OCI-LY7 (cell line): ENCODE measurements around the gene WWOX. TPM values are rescaled to one million over a fixed set of nuclear protein-coding genes. Genes with fewer than 3 reads are reported as not detected.

Experiments
- BruUV-seq: library from RNA; stranded (reverse); fragments of 400-500 nt; replicated peaks from 2 replicates; lab custom pipeline; 2021; lab: Mats Ljungman, UMichigan
- CTCF ChIA-PET: fragments of 300-600 bp; sonication (Branson Sonifier 250); formaldehyde crosslinking; loops from one replicate; lab custom pipeline; 2022; ENCODE audit warnings: antibody characterized with exemption; ENCODE audit not compliant: unreplicated experiment; lab: Charles Lee
- POLR2A ChIA-PET: fragments of 300-600 bp; sonication (Branson Sonifier 250); formaldehyde crosslinking; loops from one replicate; lab custom pipeline; 2022; ENCODE audit warnings: antibody characterized with exemption; lab: Charles Lee
- DNase-seq: peaks from one replicate; pipeline ENCODE4 v3.0.0-alpha.2; 2015; ENCODE audit warnings: low spot score
- H2AFZ ChIP-seq: fragments of 200-600 bp; sonication (generic), shearing (Covaris generic); 2 replicates; pipeline ENCODE4 v1.6.1; 2014; ENCODE audit warnings: mild to moderate bottlenecking, antibody characterized with exemption, low read length, moderate library complexity
- H3K27ac ChIP-seq: fragments of 200-600 bp; sonication (generic); 2 replicates; pipeline ENCODE4 v1.5.1; 2014; ENCODE audit warnings: mixed run types, low read depth, mild to moderate bottlenecking, moderate library complexity, low read length, inconsistent platforms; ENCODE audit not compliant: poor library complexity, severe bottlenecking
- H3K36me3 ChIP-seq: fragments of 200-600 bp; sonication (generic); 2 replicates; pipeline ENCODE4 v1.6.1; 2014; ENCODE audit warnings: mild to moderate bottlenecking, antibody characterized with exemption, low read length, moderate library complexity, mixed read lengths; ENCODE audit not compliant: insufficient read depth
- H3K4me1 ChIP-seq: fragments of 200-600 bp; sonication (generic); 2 replicates; pipeline ENCODE4 v1.5.1; 2014; ENCODE audit warnings: mild to moderate bottlenecking, low read length; ENCODE audit not compliant: insufficient read depth, poor library complexity, severe bottlenecking
- H3K4me2 ChIP-seq: fragments of 200-600 bp; sonication (generic); 2 replicates; pipeline ENCODE4 v1.6.1; 2014; ENCODE audit warnings: mild to moderate bottlenecking, low read length
- H3K4me3 ChIP-seq: fragments of 200-600 bp; sonication (generic); 2 replicates; pipeline ENCODE4 v1.5.1; 2014; ENCODE audit warnings: mild to moderate bottlenecking, low read depth, low read length; ENCODE audit not compliant: poor library complexity, severe bottlenecking
- H3K79me2 ChIP-seq: fragments of 200-600 bp; sonication (generic); 2 replicates; pipeline ENCODE4 v1.6.1; 2016; ENCODE audit warnings: low read depth, mild to moderate bottlenecking, low read length, moderate library complexity, mixed read lengths; ENCODE audit not compliant: insufficient read depth
- H3K9me2 ChIP-seq: fragments of 200-600 bp; sonication (generic); 2 replicates; pipeline ENCODE4 v1.6.1; 2016; ENCODE audit warnings: mild to moderate bottlenecking, low read length, mixed read lengths; ENCODE audit not compliant: insufficient read depth
- H3K9me3 ChIP-seq: fragments of 200-600 bp; sonication (generic); 2 replicates; pipeline ENCODE4 v1.6.1; 2014; ENCODE audit warnings: mild to moderate bottlenecking, mixed run types, low read length, mixed read lengths
- H4K20me1 ChIP-seq: fragments of 200-600 bp; sonication (generic); 2 replicates; pipeline ENCODE4 v1.6.1; 2014; ENCODE audit warnings: mild to moderate bottlenecking, antibody characterized with exemption, low read length, moderate library complexity, mixed read lengths; ENCODE audit not compliant: insufficient read depth
- CTCF ChIP-seq: fragments of 200-600 bp; sonication (generic); conservative IDR thresholded peaks from 2 replicates; pipeline ENCODE4 v1.5.1; 2014; ENCODE audit warnings: mild to moderate bottlenecking, antibody characterized with exemption, low read length, moderate library complexity, mixed read lengths
- EZH2phosphoT487 ChIP-seq: fragments of 200-600 bp; sonication (generic); IDR thresholded peaks from 2 replicates; pipeline ENCODE4 v1.6.1; 2018; ENCODE audit warnings: low read depth, borderline replicate concordance, mild to moderate bottlenecking, mixed run types, antibody characterized with exemption, low read length, moderate library complexity, mixed read lengths
- intact Hi-C: fragments of 100-400 bp; cut with micrococcal nuclease; formaldehyde crosslinking; loops from one replicate; pipeline ENCODE4 v1.10.0; 2022; ENCODE audit not compliant: unreplicated experiment
- total RNA-seq, 2 experiments: library from RNA; depleted of rRNA in 1 of 2; stranded (reverse); fragments of >200 nt in 1 of 2; shearing (Covaris generic) in 1 of 2; gene quantifications; 2 replicates each; pipeline ENCODE4 v1.2.3, GENCODE V29; 2014 to 2022

WWOX gene
- total RNA-seq, 2 experiments from 2014 or later = 40.2 to 47.6 TPM

DNA sequence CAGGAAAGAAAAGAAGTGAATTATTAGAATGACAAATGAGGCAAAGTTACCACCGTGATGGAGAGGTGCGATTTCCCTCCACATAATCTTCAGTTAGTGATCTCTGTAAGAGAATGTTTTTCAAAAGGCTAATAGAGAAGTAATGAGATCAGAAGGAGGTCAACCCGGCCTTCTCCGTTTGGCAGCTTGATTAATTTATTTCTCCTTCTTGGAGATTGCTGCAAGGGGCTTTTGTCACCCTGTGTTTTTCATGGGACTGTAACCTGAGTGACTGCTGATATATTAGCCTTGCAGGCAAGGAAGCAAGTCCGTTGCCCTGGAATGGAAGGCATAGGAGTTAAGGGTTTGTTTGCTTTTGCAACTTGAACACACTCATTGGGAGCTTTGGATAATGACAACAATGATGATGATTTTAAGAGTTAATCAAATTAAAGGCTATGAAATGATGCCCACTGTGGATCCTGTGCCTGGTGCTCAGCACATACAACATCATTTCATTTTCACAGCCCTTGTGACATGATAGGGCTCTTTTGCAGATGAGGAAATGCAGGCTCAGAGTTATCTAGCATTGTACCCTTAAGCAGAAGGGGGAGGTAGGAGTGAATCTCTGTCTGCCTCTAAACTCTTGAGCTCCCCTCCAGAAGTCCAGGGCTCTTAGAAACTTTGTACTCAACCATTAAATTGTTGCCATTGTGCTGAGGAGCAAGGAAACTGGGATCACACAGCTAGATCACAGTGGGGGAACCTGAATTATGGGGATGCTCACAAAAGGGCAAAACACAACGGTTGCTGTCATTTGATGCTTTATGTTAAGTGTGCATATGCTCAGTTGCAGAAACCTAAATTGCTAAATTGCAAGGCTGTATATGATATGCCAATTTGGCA, 226.3 kb downstream of the WWOX start:
- no peaks in the 10 kb centered on the region for H3K79me2 ChIP-seq
- H3K4me1 ChIP-seq = no peaks in the 10 kb centered on the region
- no peak overlapping the region for H2AFZ ChIP-seq
- no peak overlapping the region for H3K4me3 ChIP-seq
- no peaks in the 10 kb centered on the region for H3K9me2 ChIP-seq
- no peak overlapping the region for H3K4me2 ChIP-seq
- CTCF ChIA-PET = no interaction called here
- BruUV-seq = no TSS peak
- H4K20me1 ChIP-seq = no peaks in the 10 kb centered on the region
- intact Hi-C loops = no loop called here
- DNase-seq = no peak
- H3K9me3 ChIP-seq = no peaks in the 10 kb centered on the region
- H3K27ac ChIP-seq = no peak overlapping the region
- no peaks in the 10 kb centered on the region for H3K36me3 ChIP-seq
- POLR2A ChIA-PET = interaction anchor here (0.6 kb wide), 1 partner anchor 10 kb away, joined by 3 read pairs; no protein-coding TSS in a partner anchor
- TF ChIP-seq EZH2phosphoT487 = no peak
- no peak for TF ChIP-seq CTCF

DNA sequence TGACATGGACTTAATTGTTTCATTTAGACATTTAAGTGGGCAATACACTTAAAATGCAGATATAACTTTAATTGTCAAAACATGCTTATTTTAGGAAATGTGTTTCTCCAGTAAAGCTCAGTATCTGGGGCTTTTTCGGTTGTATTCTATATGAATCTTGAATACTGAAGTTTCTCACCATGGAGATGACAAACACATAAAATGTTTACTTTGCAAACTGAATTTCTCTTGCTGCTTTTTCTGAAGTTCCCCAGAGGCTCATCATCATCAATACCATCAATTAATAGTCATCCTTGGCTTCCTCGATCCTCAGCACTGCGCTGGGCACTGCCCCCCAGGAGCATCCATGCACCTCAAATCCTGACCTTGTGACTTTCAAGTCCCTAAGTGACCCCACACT, 227.3 kb downstream of the WWOX start:
- TF ChIP-seq EZH2phosphoT487 (no peak), CTCF (no peak)
- intact Hi-C loops = no loop called here
- Histone ChIP-seq H3K4me2 (no peak overlapping the region), H4K20me1 (no peaks in the 10 kb centered on the region), H3K9me3 (no peaks in the 10 kb centered on the region), H3K27ac (no peak overlapping the region), H3K4me3 (no peak overlapping the region), H3K9me2 (no peaks in the 10 kb centered on the region), H3K4me1 (no peaks in the 10 kb centered on the region), H3K36me3 (no peaks in the 10 kb centered on the region), H2AFZ (no peak overlapping the region), H3K79me2 (no peaks in the 10 kb centered on the region)
- no TSS peak for BruUV-seq
- no peak for DNase-seq
- POLR2A ChIA-PET = no interaction called here
- CTCF ChIA-PET = no interaction called here

GRCh38 chr16:78331731-78332130, 232.3 kb downstream of the WWOX start:
- H3K9me2 ChIP-seq = no peaks in the 10 kb centered on the region
- no peaks in the 10 kb centered on the region for H3K79me2 ChIP-seq
- no peak for TF ChIP-seq CTCF
- TF ChIP-seq EZH2phosphoT487 = no peak
- ChIA-PET POLR2A (no interaction called here), CTCF (no interaction called here)
- no peaks in the 10 kb centered on the region for H3K4me1 ChIP-seq
- BruUV-seq = no TSS peak
- intact Hi-C loops = no loop called here
- no peaks in the 10 kb centered on the region for H3K9me3 ChIP-seq
- no peaks in the 10 kb centered on the region for H3K36me3 ChIP-seq
- no peak overlapping the region for H3K27ac ChIP-seq
- no peak overlapping the region for H3K4me3 ChIP-seq
- DNase-seq = no peak
- H3K4me2 ChIP-seq = no peak overlapping the region
- no peaks in the 10 kb centered on the region for H4K20me1 ChIP-seq
- H2AFZ ChIP-seq = no peak overlapping the region
